ENCODE results near the gene KIAA1586. TPM values are rescaled to one million over a fixed set of nuclear protein-coding genes. Genes with fewer than 3 reads are reported as not detected.
"Not testable (repeated sequence)": the region's sequence is repeated elsewhere in the genome, so short reads cannot be mapped to it uniquely, and the experiment has no call there.

KIAA1586 gene, protein sequence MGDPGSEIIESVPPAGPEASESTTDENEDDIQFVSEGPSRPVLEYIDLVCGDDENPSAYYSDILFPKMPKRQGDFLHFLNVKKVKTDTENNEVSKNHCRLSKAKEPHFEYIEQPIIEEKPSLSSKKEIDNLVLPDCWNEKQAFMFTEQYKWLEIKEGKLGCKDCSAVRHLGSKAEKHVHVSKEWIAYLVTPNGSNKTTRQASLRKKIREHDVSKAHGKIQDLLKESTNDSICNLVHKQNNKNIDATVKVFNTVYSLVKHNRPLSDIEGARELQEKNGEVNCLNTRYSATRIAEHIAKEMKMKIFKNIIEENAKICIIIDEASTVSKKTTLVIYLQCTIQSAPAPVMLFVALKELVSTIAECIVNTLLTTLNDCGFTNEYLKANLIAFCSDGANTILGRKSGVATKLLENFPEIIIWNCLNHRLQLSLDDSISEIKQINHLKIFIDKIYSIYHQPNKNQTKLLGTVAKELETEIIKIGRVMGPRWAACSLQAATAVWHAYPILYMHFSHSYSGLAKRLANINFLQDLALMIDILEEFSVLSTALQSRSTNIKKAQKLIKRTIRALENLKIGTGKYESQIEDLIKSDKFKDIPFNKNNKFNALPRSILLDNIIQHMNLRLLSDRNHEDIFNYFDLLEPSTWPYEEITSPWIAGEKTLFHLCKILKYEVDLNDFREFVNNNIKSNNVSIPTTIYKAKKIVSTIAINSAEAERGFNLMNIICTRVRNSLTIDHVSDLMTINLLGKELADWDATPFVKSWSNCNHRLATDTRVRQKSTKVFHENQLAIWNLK
- 10 to 100 TPM; 13.8 to 16.9 (median 15.1) TPM for total RNA-seq
- 1 to 10 TPM; 1.4 to 3.0 (median 3.0) TPM for polyA plus RNA-seq

- peaks cover 0 to 27% (median 18%) of the 10 kb centered on the region in 4 donors for H3K4me1 ChIP-seq
- intact Hi-C loops (cut with DNase I) = loop anchor here (1.0 to 5.0 kb wide), 2 partner anchors 41 to 271 kb away; partner anchors contain the start of gene PRIM2
- WGBS, 2 donors = 0% methylated on average over 46 to 47 of the region's 78 CpGs
- peak within 1 kb of the TSS; percentile 75 to 84 (median 78) for H3K27ac ChIP-seq
- not testable (repeated sequence) for H3K27me3 ChIP-seq, H3K9me3 ChIP-seq
- peak; percentile 95 for DNase-seq
- H3K4me3 ChIP-seq = peak within 1 kb of the TSS; percentile 47 to 57 (median 52)
- H3K36me3 ChIP-seq = peaks cover 0 to 11% (median 4%) of the 10 kb centered on the region in 4 donors
- TF ChIP-seq EP300 (IDR thresholded peaks at IDR 0.05) = peak in 1 of 4 donors; percentile 37
- TF ChIP-seq POLR2AphosphoS5 (IDR thresholded peaks at IDR 0.05) = peak; percentile 79 to 91 (median 86)
- TF ChIP-seq POLR2A (IDR thresholded peaks at IDR 0.05) = peak; percentile 50 to 77
These were observed at the start of gene KIAA1586 for GRCh38 chr6:57046332-57047256. Gene KIAA1586 (plus strand): TSS chr6:57046693. CDS start chr6:57046756, 63 bp downstream.

GRCh38 chr6:56999049-56999448 lies 47.4 kb upstream of the KIAA1586 start:
- H3K27ac ChIP-seq = no peak overlapping the region
- no peak for DNase-seq
- no peak for TF ChIP-seq POLR2A (IDR thresholded peaks at IDR 0.05)
- no peak for TF ChIP-seq POLR2AphosphoS5 (IDR thresholded peaks at IDR 0.05)
- TF ChIP-seq EP300 (IDR thresholded peaks at IDR 0.05) = no peak
- TF ChIP-seq CTCF (IDR thresholded peaks at IDR 0.05) = no peak
- no peaks in the 10 kb centered on the region for H3K36me3 ChIP-seq
- intact Hi-C loops (cut with DNase I) = no loop called here
- no peaks in the 10 kb centered on the region for H3K4me1 ChIP-seq
- H3K4me3 ChIP-seq = no peak overlapping the region
- no peaks in the 10 kb centered on the region for H3K27me3 ChIP-seq
- H3K9me3 ChIP-seq = peaks cover 0 to 3% (median 0%) of the 10 kb centered on the region in 4 donors

DNA sequence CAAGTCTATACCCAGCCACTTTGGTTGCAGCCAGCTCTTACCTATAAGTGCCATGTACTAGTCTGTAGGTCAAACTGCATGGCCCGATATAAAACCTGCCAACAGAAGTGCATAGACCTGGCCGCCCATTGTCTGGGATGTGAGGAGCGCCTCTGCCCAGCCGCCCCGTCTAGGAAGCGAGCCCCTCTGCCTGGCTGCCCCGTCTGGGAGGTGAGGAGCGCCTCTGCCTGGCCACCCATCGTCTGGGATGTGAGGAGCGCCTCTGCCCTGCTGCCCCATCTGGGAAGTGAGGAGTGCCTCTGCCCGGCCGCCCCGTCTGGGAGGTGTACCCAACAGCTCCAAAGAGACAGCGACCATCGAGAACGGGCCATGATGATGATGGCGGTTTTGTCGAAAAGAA lies 46.7 kb upstream of the KIAA1586 start:
- not testable (repeated sequence) for H3K9me3 ChIP-seq, H3K4me3 ChIP-seq, H3K27me3 ChIP-seq, DNase-seq, H3K36me3 ChIP-seq, H3K4me1 ChIP-seq, H3K27ac ChIP-seq
- intact Hi-C loops (cut with DNase I) = loop anchor here (10.0 kb wide), 1 partner anchor 695 kb away; no protein-coding TSS in a partner anchor
- 92 to 94% methylated on average over 18 of the region's 18 CpGs for WGBS, 2 donors

DNA sequence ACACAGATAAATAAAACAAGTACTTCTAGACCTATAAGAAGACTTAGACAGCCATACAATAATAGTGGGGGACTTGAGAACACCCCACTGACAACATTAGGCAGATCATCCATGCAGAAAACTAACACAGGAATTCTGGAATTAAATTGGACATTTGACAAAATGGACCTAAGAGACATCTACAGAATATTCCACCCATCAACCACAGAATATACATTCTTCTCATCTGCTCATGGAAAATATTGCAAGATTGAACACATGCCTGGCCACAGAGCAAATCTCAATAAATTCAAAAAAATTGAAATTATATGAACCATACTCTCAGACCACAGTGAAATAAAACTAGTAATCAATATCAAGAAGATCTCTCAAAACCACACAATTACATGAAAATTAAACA lies 44.3 kb upstream of the KIAA1586 start:
- no peak for DNase-seq
- H3K36me3 ChIP-seq = no peaks in the 10 kb centered on the region
- intact Hi-C loops (cut with DNase I) = loop anchor here (10.0 kb wide), 1 partner anchor 693 kb away; no protein-coding TSS in a partner anchor
- no peaks in the 10 kb centered on the region for H3K27me3 ChIP-seq
- no peak for TF ChIP-seq POLR2AphosphoS5 (IDR thresholded peaks at IDR 0.05)
- no peak for TF ChIP-seq EP300 (IDR thresholded peaks at IDR 0.05)
- no peak for TF ChIP-seq POLR2A (IDR thresholded peaks at IDR 0.05)
- TF ChIP-seq CTCF (IDR thresholded peaks at IDR 0.05) = no peak
- H3K27ac ChIP-seq = no peak overlapping the region
- H3K9me3 ChIP-seq = peaks cover 0 to 3% (median 0%) of the 10 kb centered on the region in 4 donors
- H3K4me3 ChIP-seq = no peak overlapping the region
- H3K4me1 ChIP-seq = no peaks in the 10 kb centered on the region

DNA sequence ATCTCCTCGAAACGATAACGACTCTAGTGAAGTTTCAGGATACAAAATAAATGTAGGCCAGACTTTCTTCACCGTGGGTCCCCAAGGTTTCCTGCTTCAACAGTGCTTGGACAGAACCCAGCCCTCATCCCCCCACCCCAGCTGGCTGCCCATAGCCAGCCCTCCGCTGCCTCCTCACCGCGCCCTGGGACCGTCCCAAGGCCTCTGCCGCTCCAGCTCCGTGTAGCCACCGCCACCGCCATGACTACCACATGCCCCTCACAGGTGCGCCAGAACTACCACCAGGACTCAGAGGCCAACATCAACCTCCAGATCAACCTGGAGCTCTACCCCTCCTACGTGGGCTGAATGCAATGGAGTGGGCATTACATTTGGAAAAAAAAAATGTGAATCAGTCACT lies 42.2 kb upstream of the KIAA1586 start:
- Histone ChIP-seq H3K4me3 (no peak overlapping the region), H3K27me3 (no peaks in the 10 kb centered on the region), H3K36me3 (no peaks in the 10 kb centered on the region), H3K4me1 (no peaks in the 10 kb centered on the region), H3K27ac (no peak overlapping the region), H3K9me3 (no peaks in the 10 kb centered on the region)
- TF ChIP-seq POLR2AphosphoS5 (IDR thresholded peaks at IDR 0.05) (no peak), EP300 (IDR thresholded peaks at IDR 0.05) (no peak), POLR2A (IDR thresholded peaks at IDR 0.05) (no peak), CTCF (IDR thresholded peaks at IDR 0.05) (no peak)
- intact Hi-C loops (cut with DNase I) = loop anchor here (10.0 kb wide), 1 partner anchor 691 kb away; no protein-coding TSS in a partner anchor
- WGBS, 2 donors = 92 to 96% methylated on average over 14 of the region's 14 CpGs
- DNase-seq = no peak

Data from sigmoid colon (tissue), 7 donors.